Mucosa of descending colon (tissue), 3 donors: ENCODE results near the gene ANO2. TPM values are rescaled to one million over a fixed set of nuclear protein-coding genes. Genes with fewer than 3 reads are reported as not detected.

Experiments
- ATAC-seq: fragments of 200-7000 bp; cut with Tn5 transposase; one replicate; pipeline ENCODE4 v1.9.1; 2020; ENCODE audit warnings: mild to moderate bottlenecking, moderate library complexity
- DNase-seq, 3 donors: peaks; one replicate each; pipeline ENCODE4 v3.0.0-alpha.2; 2020
- H3K36me3 ChIP-seq: fragments of 200-600 bp; one replicate; pipeline ENCODE4 v1.8.0; 2021; ENCODE audit warnings: low read depth, mild to moderate bottlenecking
- H3K4me1 ChIP-seq: fragments of 200-600 bp; one replicate; pipeline ENCODE4 v1.8.0; 2021; ENCODE audit warnings: low read depth, mild to moderate bottlenecking
- H3K4me3 ChIP-seq: fragments of 200-600 bp; one replicate; pipeline ENCODE4 v1.8.0; 2021; ENCODE audit warnings: mild to moderate bottlenecking
- H3K9me3 ChIP-seq: fragments of 200-600 bp; one replicate; pipeline ENCODE4 v1.8.0; 2021; ENCODE audit warnings: mild to moderate bottlenecking
- CTCF ChIP-seq: fragments of 200-600 bp; IDR thresholded peaks from one replicate; pipeline ENCODE4 v1.8.0; 2022; ENCODE audit warnings: antibody characterized with exemption, mild to moderate bottlenecking
- intact Hi-C, 2 donors: fragments of 100-400 bp; cut with DNase I in 1 of 2; cut with micrococcal nuclease in 1 of 2; formaldehyde crosslinking; loops; one replicate each; pipeline versions ENCODE4 v1.11.0 to v1.11.1; 2022; cut with DNase I, micrococcal nuclease
- total RNA-seq, 3 donors: library from RNA; stranded (reverse); fragmentation: NEBNext Ultra II Directional in 2 of 3; extraction: Animal tissue kit (Norgen Biotek cat#: 25700) in 2 of 3; gene quantifications; one replicate each; pipeline versions ENCODE4 v1.2.1 to v1.2.4, GENCODE V29; 2021 to 2023
- donor health status: DM: no; HTN: no; CAD: no; lungs with moderate emphysema.
- donor health status: DM: no; HTN: no; CAD: no.
- donor health status: DM: no; HTN: yes; CAD: no.

The ANO2 gene
- total RNA-seq, 3 donors from 2014 or later, result 0.58 to 5.1 (median 3.1) TPM

DNA sequence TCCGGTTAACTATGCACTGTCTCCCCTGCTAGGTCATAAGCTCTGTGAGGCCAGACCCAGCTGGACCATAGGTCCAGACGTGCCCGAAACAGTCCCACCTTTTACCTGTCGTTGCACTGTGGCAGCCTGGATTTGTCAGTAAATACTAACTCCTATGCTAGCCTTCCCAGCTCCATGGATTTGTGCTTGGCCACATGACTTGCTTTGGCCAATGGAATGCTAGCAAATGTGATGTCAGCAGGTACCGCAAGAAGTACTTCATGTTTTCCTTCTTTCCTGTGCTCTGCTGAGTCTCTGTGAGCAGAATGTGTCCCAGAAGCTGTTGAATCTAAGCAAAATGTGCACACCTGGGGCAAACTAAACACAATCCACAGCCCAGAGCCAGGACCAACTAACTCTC is 157.2 kb downstream of the ANO2 start:
- TF ChIP-seq CTCF, result no peak
- DNase-seq (no peak), ATAC-seq (no peak)
- no peak overlapping the region for H3K4me3 ChIP-seq
- no peaks in the 10 kb centered on the region for H3K36me3 ChIP-seq
- intact Hi-C loops, result no loop called here
- H3K9me3 ChIP-seq, result no peaks in the 10 kb centered on the region
- H3K4me1 ChIP-seq, result no peaks in the 10 kb centered on the region

GRCh38 chr12:5785601-5786000 is 159.5 kb downstream of the ANO2 start:
- intact Hi-C loops, result no loop called here
- no peaks in the 10 kb centered on the region for H3K9me3 ChIP-seq
- no peak overlapping the region for H3K4me3 ChIP-seq
- no peak for ATAC-seq
- H3K36me3 ChIP-seq, result no peaks in the 10 kb centered on the region
- no peaks in the 10 kb centered on the region for H3K4me1 ChIP-seq
- DNase-seq, result no peak
- TF ChIP-seq CTCF, result no peak

DNA sequence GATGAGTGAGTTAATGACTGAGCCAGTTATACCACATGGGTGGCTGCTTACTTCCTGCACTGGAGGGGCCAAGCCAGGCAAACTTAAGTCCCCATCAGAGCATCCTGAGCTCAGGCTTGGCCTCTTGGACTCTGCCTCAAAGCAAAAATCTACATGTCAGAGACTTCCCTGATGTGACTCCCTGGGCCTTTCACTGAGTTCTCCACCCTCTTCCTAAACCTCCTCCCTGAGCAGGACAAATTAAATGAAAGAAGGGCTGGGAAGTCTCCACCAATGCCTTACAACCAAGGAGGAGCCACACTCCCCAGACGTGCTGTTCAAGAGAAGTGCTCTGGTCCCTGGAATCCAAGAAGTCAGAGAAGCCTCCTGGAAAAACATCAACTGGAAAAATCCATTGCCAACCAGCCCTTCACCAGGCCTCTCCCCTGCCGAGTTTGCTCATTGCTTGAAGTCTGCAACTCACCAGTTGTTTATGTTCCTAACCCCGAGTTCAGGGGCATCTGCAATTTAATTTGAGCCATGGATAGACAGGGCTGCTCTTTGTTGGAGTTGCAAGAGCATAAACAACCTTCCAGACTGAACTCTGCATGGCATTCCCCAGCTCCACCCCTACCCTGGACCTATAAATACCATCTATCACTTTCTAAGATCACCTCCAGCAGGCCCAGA is 160.5 kb downstream of the ANO2 start:
- DNase-seq (no peak), ATAC-seq (no peak)
- intact Hi-C loops, result no loop called here
- no peaks in the 10 kb centered on the region for H3K36me3 ChIP-seq
- TF ChIP-seq CTCF, result no peak
- no peak overlapping the region for H3K4me3 ChIP-seq
- H3K4me1 ChIP-seq, result no peaks in the 10 kb centered on the region
- H3K9me3 ChIP-seq, result no peaks in the 10 kb centered on the region

- Histone ChIP-seq H3K4me1 (no peaks in the 10 kb centered on the region), H3K9me3 (no peaks in the 10 kb centered on the region), H3K4me3 (no peak overlapping the region), H3K36me3 (no peaks in the 10 kb centered on the region)
- no peak for TF ChIP-seq CTCF
- DNase-seq, result no peak
- intact Hi-C loops, result no loop called here
- no peak for ATAC-seq
These were observed 161.7 kb downstream of the ANO2 start for GRCh38 chr12:5783289-5783920.

- H3K9me3 ChIP-seq, result no peaks in the 10 kb centered on the region
- no peak overlapping the region for H3K4me3 ChIP-seq
- intact Hi-C loops, result no loop called here
- ATAC-seq, result no peak
- no peaks in the 10 kb centered on the region for H3K4me1 ChIP-seq
- DNase-seq, result no peak
- no peak for TF ChIP-seq CTCF
- no peaks in the 10 kb centered on the region for H3K36me3 ChIP-seq
These were observed 164.5 kb downstream of the ANO2 start for GRCh38 chr12:5780536-5780935.
